Measurements from ENCODE around the gene LCN6.
"Not testable (repeated sequence)": the region's sequence is repeated elsewhere in the genome, so short reads cannot be mapped to it uniquely, and the experiment has no call there.

GRCh38 chr9:136760834-136761544 lies 12.7 kb upstream of the LCN6 start:
- TF ChIP-seq NR3C1 (CRISPR knock-in tag; conservative IDR thresholded peaks at IDR 0.05; ENCODE audit: low read depth); CTCF (IDR thresholded peaks at IDR 0.05); CBFB (CRISPR knock-in tag; IDR thresholded peaks at IDR 0.05; ENCODE audit: low read depth); JAZF1 (CRISPR knock-in tag; IDR thresholded peaks at IDR 0.05); ZMAT4 (CRISPR knock-in tag; IDR thresholded peaks at IDR 0.05); AFF4 (CRISPR knock-in tag; IDR thresholded peaks at IDR 0.05; ENCODE audit: borderline replicate concordance); SP1 (CRISPR knock-in tag; conservative IDR thresholded peaks at IDR 0.05); ATF3 (CRISPR knock-in tag; conservative IDR thresholded peaks at IDR 0.05); JUN (CRISPR knock-in tag; IDR thresholded peaks at IDR 0.05); ESRRA (CRISPR knock-in tag; IDR thresholded peaks at IDR 0.05; ENCODE audit: borderline replicate concordance); ATF2 (CRISPR knock-in tag; IDR thresholded peaks at IDR 0.05; ENCODE audit: borderline replicate concordance, low read depth); ZBTB21 (CRISPR knock-in tag; IDR thresholded peaks at IDR 0.05; ENCODE audit: borderline replicate concordance): not testable (repeated sequence)

Measured in WTC11 (cell line).